ENCODE data around the gene SPSB1. TPM values are rescaled to one million over a fixed set of nuclear protein-coding genes. Genes with fewer than 3 reads are reported as not detected.

The SPSB1 gene
- total and polyA plus RNA-seq, 2 experiments from 2014 or later: 2.4 to 6.8 TPM

DNA sequence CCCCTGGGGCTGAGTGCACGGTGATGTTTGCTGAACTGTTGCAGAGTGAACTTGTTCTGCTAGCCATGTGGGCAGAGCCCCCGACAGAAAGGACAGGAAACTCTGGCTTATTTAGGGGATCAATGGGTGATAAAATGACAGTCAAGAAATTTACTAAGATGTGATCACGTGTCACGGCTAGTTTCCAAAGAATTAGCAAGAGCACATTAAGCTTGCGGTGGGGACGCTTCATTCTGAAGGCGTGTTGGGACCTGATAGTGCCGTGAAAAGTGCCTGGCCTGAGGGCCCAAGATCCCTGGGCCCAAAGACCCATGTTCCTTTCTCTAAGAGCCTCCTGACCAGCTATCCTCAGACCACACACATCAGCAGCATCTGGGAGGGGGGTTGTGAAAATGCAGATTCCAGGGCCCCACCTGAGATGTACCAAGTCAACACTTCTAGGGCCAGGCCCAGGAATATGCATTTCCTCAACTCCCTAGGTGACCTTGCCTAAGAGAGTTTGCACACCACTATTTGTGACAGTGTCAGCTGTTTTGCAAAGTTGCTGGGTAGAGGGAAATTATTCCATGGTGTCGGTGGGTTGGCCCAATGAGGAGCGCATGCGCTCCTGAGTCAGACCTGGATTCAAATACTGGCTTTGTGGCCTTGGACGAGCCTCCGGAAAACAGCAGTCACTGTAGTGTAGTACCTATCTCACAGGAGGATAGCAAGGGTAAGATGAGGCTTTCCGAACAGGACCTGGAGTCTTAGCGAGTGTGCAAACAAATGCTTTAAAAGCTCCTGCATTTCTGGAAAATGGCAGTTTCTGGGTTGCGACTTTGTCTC lies 77.5 kb downstream of the SPSB1 start:
- H3K4me3 Mint-ChIP-seq: no peak overlapping the region
- H3K4me3 ChIP-seq: no peak overlapping the region
- H3K4me2 ChIP-seq: no peak overlapping the region
- no peaks in the 10 kb centered on the region for H3F3A ChIP-seq (replicated peaks; ENCODE audit: low read depth)
- H3K36me3 ChIP-seq (ENCODE audit: insufficient read depth): no peaks in the 10 kb centered on the region
- no peak for TF ChIP-seq EZH2 (IDR thresholded peaks at IDR 0.05; ENCODE audit: low read depth, unreplicated experiment)
- TF ChIP-seq, protein P1, sequence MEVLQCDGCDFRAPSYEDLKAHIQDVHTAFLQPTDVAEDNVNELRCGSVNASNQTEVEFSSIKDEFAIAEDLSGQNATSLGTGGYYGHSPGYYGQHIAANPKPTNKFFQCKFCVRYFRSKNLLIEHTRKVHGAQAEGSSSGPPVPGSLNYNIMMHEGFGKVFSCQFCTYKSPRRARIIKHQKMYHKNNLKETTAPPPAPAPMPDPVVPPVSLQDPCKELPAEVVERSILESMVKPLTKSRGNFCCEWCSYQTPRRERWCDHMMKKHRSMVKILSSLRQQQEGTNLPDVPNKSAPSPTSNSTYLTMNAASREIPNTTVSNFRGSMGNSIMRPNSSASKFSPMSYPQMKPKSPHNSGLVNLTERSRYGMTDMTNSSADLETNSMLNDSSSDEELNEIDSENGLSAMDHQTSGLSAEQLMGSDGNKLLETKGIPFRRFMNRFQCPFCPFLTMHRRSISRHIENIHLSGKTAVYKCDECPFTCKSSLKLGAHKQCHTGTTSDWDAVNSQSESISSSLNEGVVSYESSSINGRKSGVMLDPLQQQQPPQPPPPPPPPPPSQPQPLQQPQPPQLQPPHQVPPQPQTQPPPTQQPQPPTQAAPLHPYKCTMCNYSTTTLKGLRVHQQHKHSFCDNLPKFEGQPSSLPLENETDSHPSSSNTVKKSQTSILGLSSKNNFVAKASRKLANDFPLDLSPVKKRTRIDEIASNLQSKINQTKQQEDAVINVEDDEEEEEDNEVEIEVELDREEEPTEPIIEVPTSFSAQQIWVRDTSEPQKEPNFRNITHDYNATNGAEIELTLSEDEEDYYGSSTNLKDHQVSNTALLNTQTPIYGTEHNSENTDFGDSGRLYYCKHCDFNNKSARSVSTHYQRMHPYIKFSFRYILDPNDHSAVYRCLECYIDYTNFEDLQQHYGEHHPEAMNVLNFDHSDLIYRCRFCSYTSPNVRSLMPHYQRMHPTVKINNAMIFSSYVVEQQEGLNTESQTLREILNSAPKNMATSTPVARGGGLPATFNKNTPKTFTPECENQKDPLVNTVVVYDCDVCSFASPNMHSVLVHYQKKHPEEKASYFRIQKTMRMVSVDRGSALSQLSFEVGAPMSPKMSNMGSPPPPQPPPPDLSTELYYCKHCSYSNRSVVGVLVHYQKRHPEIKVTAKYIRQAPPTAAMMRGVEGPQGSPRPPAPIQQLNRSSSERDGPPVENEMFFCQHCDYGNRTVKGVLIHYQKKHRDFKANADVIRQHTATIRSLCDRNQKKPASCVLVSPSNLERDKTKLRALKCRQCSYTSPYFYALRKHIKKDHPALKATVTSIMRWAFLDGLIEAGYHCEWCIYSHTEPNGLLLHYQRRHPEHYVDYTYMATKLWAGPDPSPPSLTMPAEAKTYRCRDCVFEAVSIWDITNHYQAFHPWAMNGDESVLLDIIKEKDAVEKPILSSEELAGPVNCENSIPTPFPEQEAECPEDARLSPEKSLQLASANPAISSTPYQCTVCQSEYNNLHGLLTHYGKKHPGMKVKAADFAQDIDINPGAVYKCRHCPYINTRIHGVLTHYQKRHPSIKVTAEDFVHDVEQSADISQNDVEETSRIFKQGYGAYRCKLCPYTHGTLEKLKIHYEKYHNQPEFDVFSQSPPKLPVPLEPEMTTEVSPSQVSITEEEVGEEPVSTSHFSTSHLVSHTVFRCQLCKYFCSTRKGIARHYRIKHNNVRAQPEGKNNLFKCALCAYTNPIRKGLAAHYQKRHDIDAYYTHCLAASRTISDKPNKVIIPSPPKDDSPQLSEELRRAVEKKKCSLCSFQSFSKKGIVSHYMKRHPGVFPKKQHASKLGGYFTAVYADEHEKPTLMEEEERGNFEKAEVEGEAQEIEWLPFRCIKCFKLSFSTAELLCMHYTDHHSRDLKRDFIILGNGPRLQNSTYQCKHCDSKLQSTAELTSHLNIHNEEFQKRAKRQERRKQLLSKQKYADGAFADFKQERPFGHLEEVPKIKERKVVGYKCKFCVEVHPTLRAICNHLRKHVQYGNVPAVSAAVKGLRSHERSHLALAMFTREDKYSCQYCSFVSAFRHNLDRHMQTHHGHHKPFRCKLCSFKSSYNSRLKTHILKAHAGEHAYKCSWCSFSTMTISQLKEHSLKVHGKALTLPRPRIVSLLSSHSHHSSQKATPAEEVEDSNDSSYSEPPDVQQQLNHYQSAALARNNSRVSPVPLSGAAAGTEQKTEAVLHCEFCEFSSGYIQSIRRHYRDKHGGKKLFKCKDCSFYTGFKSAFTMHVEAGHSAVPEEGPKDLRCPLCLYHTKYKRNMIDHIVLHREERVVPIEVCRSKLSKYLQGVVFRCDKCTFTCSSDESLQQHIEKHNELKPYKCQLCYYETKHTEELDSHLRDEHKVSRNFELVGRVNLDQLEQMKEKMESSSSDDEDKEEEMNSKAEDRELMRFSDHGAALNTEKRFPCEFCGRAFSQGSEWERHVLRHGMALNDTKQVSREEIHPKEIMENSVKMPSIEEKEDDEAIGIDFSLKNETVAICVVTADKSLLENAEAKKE (CRISPR knock-in tag; IDR thresholded peaks at IDR 0.05): no peak
- TF ChIP-seq CREB1 (CRISPR knock-in tag; IDR thresholded peaks at IDR 0.05; ENCODE audit: low read depth): no peak
- TF ChIP-seq, protein P2, sequence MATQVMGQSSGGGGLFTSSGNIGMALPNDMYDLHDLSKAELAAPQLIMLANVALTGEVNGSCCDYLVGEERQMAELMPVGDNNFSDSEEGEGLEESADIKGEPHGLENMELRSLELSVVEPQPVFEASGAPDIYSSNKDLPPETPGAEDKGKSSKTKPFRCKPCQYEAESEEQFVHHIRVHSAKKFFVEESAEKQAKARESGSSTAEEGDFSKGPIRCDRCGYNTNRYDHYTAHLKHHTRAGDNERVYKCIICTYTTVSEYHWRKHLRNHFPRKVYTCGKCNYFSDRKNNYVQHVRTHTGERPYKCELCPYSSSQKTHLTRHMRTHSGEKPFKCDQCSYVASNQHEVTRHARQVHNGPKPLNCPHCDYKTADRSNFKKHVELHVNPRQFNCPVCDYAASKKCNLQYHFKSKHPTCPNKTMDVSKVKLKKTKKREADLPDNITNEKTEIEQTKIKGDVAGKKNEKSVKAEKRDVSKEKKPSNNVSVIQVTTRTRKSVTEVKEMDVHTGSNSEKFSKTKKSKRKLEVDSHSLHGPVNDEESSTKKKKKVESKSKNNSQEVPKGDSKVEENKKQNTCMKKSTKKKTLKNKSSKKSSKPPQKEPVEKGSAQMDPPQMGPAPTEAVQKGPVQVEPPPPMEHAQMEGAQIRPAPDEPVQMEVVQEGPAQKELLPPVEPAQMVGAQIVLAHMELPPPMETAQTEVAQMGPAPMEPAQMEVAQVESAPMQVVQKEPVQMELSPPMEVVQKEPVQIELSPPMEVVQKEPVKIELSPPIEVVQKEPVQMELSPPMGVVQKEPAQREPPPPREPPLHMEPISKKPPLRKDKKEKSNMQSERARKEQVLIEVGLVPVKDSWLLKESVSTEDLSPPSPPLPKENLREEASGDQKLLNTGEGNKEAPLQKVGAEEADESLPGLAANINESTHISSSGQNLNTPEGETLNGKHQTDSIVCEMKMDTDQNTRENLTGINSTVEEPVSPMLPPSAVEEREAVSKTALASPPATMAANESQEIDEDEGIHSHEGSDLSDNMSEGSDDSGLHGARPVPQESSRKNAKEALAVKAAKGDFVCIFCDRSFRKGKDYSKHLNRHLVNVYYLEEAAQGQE (IDR thresholded peaks at IDR 0.05; ENCODE audit: unreplicated experiment): no peak
- no peak for TF ChIP-seq STAT1 (IDR thresholded peaks at IDR 0.05; ENCODE audit: unreplicated experiment)
- no peaks in the 10 kb centered on the region for H3K36me3 Mint-ChIP-seq (ENCODE audit: low read depth)
- peak overlapping the region; percentile 83 for H3K27ac Mint-ChIP-seq
- no peaks in the 10 kb centered on the region for H3K79me2 ChIP-seq (replicated peaks; ENCODE audit: insufficient read depth)
- H2AFZ ChIP-seq: no peak overlapping the region
- H3K4me1 Mint-ChIP-seq: peaks cover 11% of the 10 kb centered on the region
- no peaks in the 10 kb centered on the region for H3K27me3 ChIP-seq (ENCODE audit: insufficient read depth)
- DNase-seq (ENCODE audit: low spot score) (no peak), ATAC-seq (no peak)
- H3K4me1 ChIP-seq (ENCODE audit: insufficient read depth): no peaks in the 10 kb centered on the region
- no peaks in the 10 kb centered on the region for H3K9me2 ChIP-seq (ENCODE audit: insufficient read depth)
- H3K9me3 Mint-ChIP-seq: no peaks in the 10 kb centered on the region
- peaks cover 7% of the 10 kb centered on the region for H3K27me3 Mint-ChIP-seq (ENCODE audit: insufficient read depth, low read depth, poor library complexity)
- no peaks in the 10 kb centered on the region; the same call in 1 of the 2 replicates for H4K20me1 ChIP-seq (replicated peaks; ENCODE audit: insufficient read depth)
- no peak overlapping the region for H3K27ac ChIP-seq (ENCODE audit: low read depth)

All from GM23338 (cell line).